Stimulated activated CD8-positive, alpha-beta memory T cell treated with anti-CD3 and anti-CD28 coated beads, Interleukin-12 subunit alpha, Interleukin-12 subunit beta, amount 100 ng/mL, for 4 hours (primary cell): ENCODE data around the gene ST6GAL2.

Experiments
- DNase-seq: peaks from one replicate; pipeline ENCODE4 v3.0.0-alpha.2; 2020; ENCODE audit warnings: low read depth

The ST6GAL2 gene, protein sequence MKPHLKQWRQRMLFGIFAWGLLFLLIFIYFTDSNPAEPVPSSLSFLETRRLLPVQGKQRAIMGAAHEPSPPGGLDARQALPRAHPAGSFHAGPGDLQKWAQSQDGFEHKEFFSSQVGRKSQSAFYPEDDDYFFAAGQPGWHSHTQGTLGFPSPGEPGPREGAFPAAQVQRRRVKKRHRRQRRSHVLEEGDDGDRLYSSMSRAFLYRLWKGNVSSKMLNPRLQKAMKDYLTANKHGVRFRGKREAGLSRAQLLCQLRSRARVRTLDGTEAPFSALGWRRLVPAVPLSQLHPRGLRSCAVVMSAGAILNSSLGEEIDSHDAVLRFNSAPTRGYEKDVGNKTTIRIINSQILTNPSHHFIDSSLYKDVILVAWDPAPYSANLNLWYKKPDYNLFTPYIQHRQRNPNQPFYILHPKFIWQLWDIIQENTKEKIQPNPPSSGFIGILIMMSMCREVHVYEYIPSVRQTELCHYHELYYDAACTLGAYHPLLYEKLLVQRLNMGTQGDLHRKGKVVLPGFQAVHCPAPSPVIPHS

DNA sequence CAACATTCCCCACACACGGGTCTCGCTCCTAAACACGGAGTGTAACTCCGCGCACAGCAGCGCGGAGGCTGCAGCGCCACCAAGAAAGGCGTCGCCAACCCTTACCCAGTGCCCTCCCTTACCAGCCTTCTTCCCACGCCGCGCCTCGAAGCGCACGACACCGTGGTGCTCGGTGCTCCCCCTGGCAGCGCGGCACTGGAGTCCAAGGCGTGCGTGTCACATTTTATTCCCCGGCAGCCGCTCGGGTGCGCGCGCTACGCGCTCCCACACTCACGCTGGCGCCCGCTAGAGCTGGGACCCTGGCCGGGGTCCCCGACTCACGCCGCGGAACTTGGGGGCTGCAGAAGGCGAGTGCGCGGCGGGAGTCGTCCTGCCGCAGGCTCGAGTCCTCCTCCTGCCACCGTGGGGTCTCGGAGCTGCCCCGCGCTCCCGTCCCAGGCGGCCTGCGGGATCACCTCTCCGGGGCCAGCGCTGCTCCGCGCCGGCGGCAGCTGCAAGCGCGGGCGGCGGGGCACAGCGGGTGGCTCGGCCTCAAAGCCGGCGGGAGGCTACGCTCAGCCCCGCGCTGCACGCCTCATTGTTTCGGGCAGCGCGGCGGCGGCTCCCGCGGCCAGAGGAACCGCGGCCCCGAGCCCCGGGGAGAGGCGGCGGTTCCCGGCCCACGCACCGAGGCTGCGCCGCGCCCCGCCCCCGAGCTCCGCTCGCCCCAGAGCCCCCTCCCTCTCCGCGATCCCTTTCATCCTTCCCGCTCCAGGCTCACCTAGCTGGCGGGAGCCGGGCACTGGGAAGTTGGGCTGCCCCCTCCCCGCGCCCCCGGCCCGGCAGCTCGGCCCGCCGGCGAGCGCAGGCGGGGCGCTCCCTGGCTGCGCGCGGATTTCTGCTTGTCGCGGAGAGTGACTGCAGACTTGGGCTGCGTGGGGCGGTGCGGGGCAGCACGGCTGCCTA lies at the start of gene ST6GAL2:
Gene ST6GAL2 (minus strand): TSS at position 197 of the 945 bp plus-strand sequence. CDS start 42,190 bp downstream, outside the sequence.
- no peak for DNase-seq

GRCh38 chr2:106932644-106933043 lies 46.7 kb upstream of the ST6GAL2 start:
- no peak for DNase-seq

DNA sequence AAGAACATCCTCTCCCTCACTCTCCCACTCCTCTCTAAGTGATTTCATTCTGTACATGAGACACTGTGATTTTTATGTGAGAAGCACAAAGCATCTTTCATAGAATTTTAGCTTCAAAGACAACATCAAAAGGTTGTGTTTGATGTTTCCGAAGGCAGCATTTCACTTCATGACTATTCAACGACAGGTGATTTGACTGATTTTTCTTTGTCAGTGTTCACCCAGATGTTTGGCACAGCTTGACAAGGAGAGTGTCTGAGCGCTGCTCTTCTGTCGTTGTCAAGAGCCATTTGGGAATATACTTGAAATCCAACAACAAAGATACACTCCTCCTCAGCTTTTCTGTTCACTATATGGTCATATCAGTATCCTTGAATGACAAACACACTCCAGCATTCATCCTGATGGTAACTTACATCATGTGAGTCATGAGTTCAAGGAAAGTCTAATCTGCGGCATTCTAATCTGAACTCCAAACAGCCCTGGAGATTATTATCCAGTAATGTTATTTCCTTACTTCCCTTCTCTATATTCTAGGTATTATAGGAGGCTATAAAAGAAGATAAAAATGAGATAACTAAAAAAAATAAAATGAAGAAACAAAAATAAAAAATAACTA lies 45.9 kb upstream of the ST6GAL2 start:
- no peak for DNase-seq

- no peak for DNase-seq
Measured at GRCh38 chr2:106921451-106921850, 35.5 kb upstream of the ST6GAL2 start.

- no peak for DNase-seq
Measured at GRCh38 chr2:106919012-106919411, 33.0 kb upstream of the ST6GAL2 start.

- no peak for DNase-seq
Measured at GRCh38 chr2:106904242-106904641, 18.3 kb upstream of the ST6GAL2 start.

DNA sequence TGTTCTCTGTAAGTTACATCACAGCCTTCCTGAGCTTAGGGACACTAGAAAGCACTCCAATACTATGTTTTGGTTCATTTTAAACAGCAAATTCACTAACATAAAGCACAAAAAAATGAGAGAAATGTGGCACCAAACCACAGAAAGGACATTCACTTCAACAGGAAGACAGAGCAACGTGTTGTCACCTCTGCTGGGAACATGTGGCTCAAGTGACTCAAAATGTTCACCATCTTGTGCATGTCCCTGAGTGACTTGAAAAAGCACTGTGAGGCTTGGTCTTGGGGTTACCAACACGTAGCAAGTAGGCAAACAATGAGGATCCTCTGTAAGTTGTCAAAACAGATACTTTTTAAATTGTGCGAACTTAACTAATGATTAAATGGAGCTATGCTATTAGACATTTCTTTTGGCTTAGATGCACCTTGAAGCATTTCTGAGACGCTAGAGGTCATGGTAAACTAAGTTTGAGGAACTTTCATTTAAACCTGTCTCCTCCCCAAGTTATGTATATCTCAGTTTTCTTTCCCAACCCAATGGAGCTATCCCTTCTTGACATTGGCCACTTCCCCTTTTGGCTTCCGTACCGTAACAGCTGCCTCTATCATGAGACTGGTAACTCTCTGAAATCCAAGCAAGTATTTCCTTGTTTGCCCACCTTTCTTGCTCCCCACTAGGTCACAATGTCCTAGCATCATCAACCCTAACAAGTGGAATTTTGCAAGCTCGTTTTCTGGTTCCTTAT lies 14.0 kb upstream of the ST6GAL2 start:
- no peak for DNase-seq

GRCh38 chr2:106894545-106894944 lies 8.6 kb upstream of the ST6GAL2 start:
- no peak for DNase-seq

DNA sequence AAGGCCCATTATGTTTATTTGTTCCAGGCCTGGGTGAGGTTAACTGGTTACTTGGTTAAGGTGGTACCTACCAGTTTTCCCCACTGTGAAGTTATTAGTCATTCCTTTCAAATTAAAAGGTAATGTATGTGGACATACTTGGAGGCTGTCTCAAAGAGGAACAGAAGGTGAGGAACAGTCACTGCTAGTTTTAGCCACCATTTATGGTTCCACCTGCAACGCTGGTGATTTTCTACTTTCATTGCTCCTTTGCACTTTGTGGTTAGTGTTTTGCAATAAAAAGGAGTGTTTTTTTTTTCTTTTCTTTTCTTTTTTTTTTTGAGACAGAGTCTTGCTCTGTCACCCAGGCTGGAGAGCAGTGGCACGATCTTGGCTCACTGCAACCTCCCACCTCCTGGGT lies 6.1 kb upstream of the ST6GAL2 start:
- DNase-seq: no peak

DNA sequence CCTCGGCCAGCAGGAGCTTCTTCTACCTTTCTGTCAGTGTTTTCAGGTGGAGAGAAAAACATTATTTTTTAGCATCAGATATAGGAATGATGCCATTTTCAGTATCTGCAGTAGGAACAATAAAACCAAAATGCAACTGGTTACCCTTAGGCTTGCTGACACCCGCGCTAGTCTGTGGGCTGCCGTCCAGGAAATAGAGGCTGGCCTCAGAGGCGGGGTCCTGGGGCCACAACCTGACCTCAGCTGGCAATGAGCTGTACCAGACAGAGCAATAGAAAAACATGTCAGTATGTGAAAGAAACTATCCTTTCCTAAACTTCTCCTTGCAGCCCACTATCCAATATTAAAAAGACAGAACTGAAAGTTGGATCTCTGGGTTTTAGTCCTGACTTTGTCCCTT lies 4.6 kb upstream of the ST6GAL2 start:
- no peak for DNase-seq

DNA sequence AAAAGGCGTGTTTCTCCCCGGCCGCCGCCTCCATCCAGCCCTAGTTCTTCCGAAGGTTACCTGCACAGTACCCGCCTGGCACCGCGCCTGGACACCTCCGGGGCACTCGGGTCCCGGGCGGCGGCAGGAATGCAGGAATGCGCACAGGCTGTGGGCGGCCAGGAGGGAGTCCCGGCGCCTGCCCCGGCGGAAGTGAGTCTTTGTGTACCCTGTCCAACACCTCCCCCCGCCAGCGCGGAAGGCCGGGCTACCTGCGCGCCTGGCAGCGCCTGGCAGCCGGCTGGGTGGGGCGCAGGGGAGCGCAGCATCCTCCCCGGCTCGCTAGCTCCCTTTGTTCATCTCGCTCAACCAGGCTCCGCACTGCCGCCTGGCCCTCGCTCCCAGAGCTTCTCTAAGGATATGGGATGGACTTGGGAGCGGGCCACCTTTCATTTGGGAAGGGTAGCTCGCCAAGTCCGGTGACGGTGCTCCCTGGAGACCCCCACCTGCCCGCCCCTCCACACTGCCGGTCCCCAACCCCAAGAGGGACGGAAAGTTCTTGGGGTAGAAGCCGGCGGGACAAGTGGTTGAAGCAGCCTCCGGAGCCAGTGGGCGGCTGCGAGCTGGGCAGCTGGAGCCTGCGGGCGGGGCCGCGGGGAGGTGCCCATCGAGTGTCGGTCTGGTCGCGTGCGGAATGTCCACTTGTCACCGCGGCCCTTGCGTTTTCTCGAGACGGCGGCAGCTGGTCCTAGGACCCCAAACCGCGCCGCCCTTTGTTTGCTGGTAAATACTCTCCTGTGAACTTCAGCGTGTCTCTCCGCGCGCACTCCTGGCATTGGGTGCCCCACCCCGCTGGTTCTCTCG lies 1.2 kb upstream of the ST6GAL2 start:
- no peak for DNase-seq

DNA sequence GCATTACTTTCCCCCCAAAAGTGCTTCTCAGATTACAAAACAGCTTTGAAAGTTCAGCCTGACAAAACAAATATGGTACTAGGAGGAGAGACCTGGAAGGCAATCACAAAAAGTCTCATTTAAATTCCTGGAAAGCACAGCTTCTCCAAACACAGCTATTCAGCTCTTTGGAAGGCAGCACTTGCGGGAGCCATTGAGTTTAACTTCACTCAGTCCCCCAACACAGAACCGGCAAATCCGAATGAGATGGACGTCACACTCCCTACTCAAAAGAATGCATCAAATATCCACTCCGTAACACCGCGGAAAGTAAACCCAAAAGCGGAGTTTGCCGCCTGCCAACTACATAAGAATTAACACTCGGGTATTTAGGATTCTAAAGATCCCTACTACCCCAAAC lies 638 bp downstream of the ST6GAL2 start:
- DNase-seq: no peak

- DNase-seq: no peak
Measured at GRCh38 chr2:106882673-106883072, 3.3 kb downstream of the ST6GAL2 start.

DNA sequence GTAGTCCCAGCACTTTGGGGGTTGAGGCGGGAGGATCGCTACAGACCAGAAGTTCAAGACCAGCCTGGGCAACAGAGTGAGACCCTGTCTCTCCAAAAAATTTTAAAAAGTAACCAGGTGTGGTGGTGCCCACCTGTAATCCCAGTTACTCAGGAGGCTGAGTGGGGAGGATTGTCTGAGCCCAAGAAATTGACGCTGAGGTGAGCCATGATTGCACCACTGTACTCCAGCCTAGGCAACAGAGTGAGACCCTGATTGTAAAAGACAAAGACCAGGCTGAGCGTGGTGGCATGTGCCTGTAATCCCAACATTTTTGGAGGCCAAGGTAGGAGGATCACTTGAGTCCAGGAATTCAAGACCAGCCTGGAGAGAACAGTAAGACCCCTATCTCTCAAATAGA lies 7.8 kb downstream of the ST6GAL2 start:
- no peak for DNase-seq

DNA sequence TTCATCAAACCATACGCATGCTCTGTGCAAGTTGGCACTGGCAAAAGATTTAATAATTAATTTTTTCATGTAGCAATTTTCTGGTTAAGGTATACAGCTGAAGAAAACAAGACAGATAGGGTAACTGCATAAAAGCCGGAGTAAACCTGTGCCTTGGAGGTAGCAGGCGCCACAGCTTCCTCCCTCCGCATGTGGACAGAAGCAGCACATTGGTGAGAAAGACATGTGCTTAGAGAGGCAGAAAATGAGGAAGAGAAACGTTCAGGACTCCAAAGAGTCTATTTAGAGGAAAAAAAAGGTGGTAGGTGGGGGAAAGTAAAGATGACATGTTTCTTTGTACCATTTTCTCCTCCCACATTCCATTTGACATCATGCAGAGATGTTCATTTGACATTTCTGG lies 9.3 kb downstream of the ST6GAL2 start:
- DNase-seq: no peak

GRCh38 chr2:106869512-106870275 lies 16.3 kb downstream of the ST6GAL2 start:
- DNase-seq: no peak

DNA sequence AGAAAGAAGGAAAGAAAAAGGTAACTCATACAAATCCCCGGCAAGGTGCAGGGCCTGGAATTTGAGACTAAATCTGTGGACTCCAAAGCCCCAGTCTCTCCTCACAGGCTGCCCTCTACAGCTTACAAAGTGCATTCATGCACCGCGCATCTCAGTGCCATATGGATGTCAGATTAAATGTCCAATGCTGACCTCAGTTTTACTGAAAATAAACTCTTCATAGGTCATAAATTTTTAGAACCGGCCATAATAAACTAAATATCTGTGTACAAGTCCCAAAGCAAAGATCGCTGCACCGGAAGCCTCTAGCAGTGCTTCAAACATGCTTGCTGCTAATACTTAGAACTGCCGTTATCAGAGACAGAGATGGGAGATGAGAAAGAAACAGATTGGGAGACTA lies 17.7 kb downstream of the ST6GAL2 start:
- DNase-seq: no peak

- DNase-seq: no peak
Measured at GRCh38 chr2:106867196-106867953, 18.6 kb downstream of the ST6GAL2 start.

DNA sequence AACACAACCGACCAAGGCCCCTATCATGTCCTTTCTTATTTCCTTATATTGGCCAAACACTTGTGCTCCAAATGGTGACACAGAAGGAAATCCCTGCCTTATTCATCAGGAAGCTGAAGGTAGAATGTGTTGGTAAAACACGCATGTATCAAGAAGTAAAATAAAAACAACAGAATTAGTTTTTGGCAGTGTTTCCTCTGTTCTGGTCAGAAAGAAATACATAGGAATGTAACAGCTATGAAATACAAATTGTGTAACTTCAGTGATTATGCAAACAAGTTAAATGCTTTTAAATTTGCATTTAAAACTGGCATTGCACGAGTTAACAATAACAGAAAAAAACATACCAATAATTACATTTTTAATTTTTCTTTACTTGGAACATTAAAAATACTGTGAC lies 19.3 kb downstream of the ST6GAL2 start:
- DNase-seq: no peak
